Measurements from ENCODE around the gene PDZD2.

DNA sequence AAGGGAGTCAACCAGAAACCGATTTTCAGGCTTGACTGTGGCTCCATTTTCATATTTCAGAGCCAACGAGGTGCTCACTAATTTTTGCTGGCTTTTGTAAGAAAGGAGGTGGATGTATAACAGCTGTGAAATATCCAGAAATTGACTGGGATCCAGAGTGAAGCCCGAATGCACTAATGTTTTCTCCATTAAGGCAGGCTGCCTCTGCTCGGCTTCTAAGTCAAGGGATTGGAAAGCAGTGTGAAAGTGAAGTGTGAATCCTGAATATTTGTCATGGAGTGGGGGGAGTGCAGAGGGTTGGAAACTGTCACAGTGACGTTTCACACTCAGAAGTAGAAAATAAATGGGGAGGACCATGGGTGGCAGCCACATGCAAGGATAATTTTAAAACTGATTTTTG is 297.8 kb downstream of the PDZD2 start:
- TF ChIP-seq POLR2A (IDR thresholded peaks at IDR 0.05; ENCODE audit: low read length) (no peak), GATA1 (IDR thresholded peaks at IDR 0.05; ENCODE audit: low read depth, low read length) (no peak)
